ENCODE measurements around the gene CCL11.

CCL11 gene

DNA sequence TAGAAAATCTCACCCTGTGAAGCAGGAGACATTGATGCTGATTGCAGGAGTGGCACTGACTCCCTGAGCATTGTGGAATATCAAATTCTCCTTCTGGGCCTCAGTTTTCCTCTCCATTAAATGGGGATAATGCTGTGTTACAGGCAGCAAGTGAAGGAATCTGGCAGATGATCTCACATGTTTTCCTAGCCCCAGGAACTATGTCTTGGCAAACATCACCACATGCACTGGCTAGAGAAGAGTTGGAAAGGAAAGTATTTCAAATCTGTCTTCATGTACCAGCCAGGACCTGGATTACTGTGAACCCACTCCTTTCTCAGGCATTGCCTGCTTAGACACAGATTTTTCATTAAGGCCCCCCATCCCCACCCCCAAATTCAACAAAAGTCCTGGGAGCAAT lies 20.1 kb downstream of the CCL11 start:
- no peak for TF ChIP-seq EZH2phosphoT487 (conservative IDR thresholded peaks at IDR 0.05; ENCODE audit: low read length)
- TF ChIP-seq, protein P1, sequence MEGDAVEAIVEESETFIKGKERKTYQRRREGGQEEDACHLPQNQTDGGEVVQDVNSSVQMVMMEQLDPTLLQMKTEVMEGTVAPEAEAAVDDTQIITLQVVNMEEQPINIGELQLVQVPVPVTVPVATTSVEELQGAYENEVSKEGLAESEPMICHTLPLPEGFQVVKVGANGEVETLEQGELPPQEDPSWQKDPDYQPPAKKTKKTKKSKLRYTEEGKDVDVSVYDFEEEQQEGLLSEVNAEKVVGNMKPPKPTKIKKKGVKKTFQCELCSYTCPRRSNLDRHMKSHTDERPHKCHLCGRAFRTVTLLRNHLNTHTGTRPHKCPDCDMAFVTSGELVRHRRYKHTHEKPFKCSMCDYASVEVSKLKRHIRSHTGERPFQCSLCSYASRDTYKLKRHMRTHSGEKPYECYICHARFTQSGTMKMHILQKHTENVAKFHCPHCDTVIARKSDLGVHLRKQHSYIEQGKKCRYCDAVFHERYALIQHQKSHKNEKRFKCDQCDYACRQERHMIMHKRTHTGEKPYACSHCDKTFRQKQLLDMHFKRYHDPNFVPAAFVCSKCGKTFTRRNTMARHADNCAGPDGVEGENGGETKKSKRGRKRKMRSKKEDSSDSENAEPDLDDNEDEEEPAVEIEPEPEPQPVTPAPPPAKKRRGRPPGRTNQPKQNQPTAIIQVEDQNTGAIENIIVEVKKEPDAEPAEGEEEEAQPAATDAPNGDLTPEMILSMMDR (IDR thresholded peaks at IDR 0.05; ENCODE audit: insufficient read depth, low read length, poor library complexity, severe bottlenecking) = no peak
- Histone ChIP-seq H3K27ac (ENCODE audit: low read depth, low read length) (no peak overlapping the region), H3K36me3 (ENCODE audit: low read length) (no peaks in the 10 kb centered on the region)

DNA sequence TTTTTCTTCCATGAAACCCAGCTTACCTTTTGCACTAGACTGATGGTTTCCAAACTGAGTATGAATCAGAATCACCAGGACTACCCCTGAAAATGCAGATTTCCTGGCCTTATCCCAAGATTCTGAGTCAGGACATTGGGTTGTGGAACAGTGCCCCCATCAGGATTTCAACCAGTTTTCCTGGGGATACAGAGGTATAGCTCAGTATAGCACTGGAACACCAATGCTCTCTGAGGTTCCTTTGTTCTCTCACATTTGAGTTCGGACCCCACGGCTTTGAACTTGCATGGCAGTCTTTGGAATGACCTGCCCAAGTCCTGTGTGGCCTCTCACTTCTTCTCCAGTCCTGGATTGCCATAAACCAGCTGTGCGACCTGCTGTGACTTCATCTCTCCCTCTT lies 20.9 kb downstream of the CCL11 start:
- Histone ChIP-seq H3K4me2 (ENCODE audit: low read depth, low read length, poor library complexity, severe bottlenecking) (no peak overlapping the region), H4K20me1 (ENCODE audit: low read depth, low read length) (no peaks in the 10 kb centered on the region), H3K36me3 (ENCODE audit: low read length) (no peaks in the 10 kb centered on the region), H3K9me3 (ENCODE audit: insufficient read depth, low read length) (no peaks in the 10 kb centered on the region), H3K9ac (ENCODE audit: low read length) (no peak overlapping the region), H3K27me3 (ENCODE audit: low read length) (no peaks in the 10 kb centered on the region), H3K9me2 (replicated peaks; ENCODE audit: insufficient read depth, low read length) (no peaks in the 10 kb centered on the region), H2AFZ (ENCODE audit: low read depth, low read length, severe bottlenecking) (no peak overlapping the region), H3F3A (ENCODE audit: insufficient read depth) (no peaks in the 10 kb centered on the region), H3K4me3 (ENCODE audit: insufficient read depth, low read length, poor library complexity, severe bottlenecking) (no peak overlapping the region), H3K79me2 (ENCODE audit: insufficient read depth, low read length) (no peaks in the 10 kb centered on the region), H3K27ac (ENCODE audit: low read depth, low read length) (no peak overlapping the region)
- TF ChIP-seq, protein P1 (IDR thresholded peaks at IDR 0.05; ENCODE audit: insufficient read depth, low read length, poor library complexity, severe bottlenecking) = no peak
- TF ChIP-seq EZH2phosphoT487 (conservative IDR thresholded peaks at IDR 0.05; ENCODE audit: low read length) = no peak

More for the DNA sequence above, 20.1 kb downstream of the CCL11 start:
- H3K79me2 ChIP-seq (ENCODE audit: insufficient read depth, low read length) = no peaks in the 10 kb centered on the region
- H3K9me3 ChIP-seq (ENCODE audit: insufficient read depth, low read length) = no peaks in the 10 kb centered on the region
- H3K27me3 ChIP-seq (ENCODE audit: low read length) = no peaks in the 10 kb centered on the region
- no peak overlapping the region for H3K4me2 ChIP-seq (ENCODE audit: low read depth, low read length, poor library complexity, severe bottlenecking)
- no peaks in the 10 kb centered on the region for H4K20me1 ChIP-seq (ENCODE audit: low read depth, low read length)
- no peak overlapping the region for H3K4me3 ChIP-seq (ENCODE audit: insufficient read depth, low read length, poor library complexity, severe bottlenecking)
- no peaks in the 10 kb centered on the region for H3K9me2 ChIP-seq (replicated peaks; ENCODE audit: insufficient read depth, low read length)
- no peaks in the 10 kb centered on the region for H3F3A ChIP-seq (ENCODE audit: insufficient read depth)
- no peak overlapping the region for H2AFZ ChIP-seq (ENCODE audit: low read depth, low read length, severe bottlenecking)
- no peak overlapping the region for H3K9ac ChIP-seq (ENCODE audit: low read length)

DNA sequence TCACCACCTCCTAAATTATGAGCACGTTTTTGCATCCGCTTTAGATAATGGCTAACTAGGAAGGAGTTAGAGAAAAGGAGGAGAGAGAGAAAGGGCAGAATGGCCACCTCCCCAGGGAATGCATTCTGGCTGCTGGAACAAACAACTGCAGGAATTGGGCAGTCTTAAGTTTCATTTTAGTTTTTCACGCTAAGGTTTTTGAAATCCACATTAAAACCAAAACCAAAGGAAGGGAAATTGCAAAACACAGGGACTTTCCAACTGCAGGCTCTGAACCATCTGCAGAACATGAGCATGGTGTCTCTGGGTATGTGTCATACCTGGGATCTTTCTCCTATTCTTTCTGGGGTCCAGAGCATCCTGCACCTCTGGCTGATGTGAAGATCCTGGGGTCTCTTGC lies 21.6 kb downstream of the CCL11 start:
- Histone ChIP-seq H3K9me3 (ENCODE audit: insufficient read depth, low read length) (no peaks in the 10 kb centered on the region), H3F3A (ENCODE audit: insufficient read depth) (no peaks in the 10 kb centered on the region), H2AFZ (ENCODE audit: low read depth, low read length, severe bottlenecking) (no peak overlapping the region), H3K79me2 (ENCODE audit: insufficient read depth, low read length) (no peaks in the 10 kb centered on the region), H3K27me3 (ENCODE audit: low read length) (no peaks in the 10 kb centered on the region), H3K9ac (ENCODE audit: low read length) (no peak overlapping the region), H3K27ac (ENCODE audit: low read depth, low read length) (no peak overlapping the region), H4K20me1 (ENCODE audit: low read depth, low read length) (no peaks in the 10 kb centered on the region), H3K4me2 (ENCODE audit: low read depth, low read length, poor library complexity, severe bottlenecking) (no peak overlapping the region), H3K9me2 (replicated peaks; ENCODE audit: insufficient read depth, low read length) (no peaks in the 10 kb centered on the region), H3K4me3 (ENCODE audit: insufficient read depth, low read length, poor library complexity, severe bottlenecking) (no peak overlapping the region), H3K36me3 (ENCODE audit: low read length) (no peaks in the 10 kb centered on the region)
- TF ChIP-seq, protein P1 (IDR thresholded peaks at IDR 0.05; ENCODE audit: insufficient read depth, low read length, poor library complexity, severe bottlenecking) = no peak
- TF ChIP-seq EZH2phosphoT487 (conservative IDR thresholded peaks at IDR 0.05; ENCODE audit: low read length) = no peak
